GM18517 (cell line): ENCODE measurements around the gene LRRC37B.
"Not testable (repeated sequence)": the region's sequence is repeated elsewhere in the genome, so short reads cannot be mapped to it uniquely, and the experiment has no call there.

Experiments
- ATAC-seq: cut with Tn5 transposase; IDR thresholded peaks from one replicate; pipeline ENCODE4 v1.9.1; 2021; ENCODE audit warnings: mild to moderate bottlenecking, moderate library complexity; ENCODE audit not compliant: unreplicated experiment

Gene LRRC37B

GRCh38 chr17:32006957-32007462 is at the start of gene LRRC37B:
Gene LRRC37B, plus strand, starts transcription at chr17:32007383. Its CDS starts 14,010 bp downstream, at chr17:32021393.
- no peak for ATAC-seq

DNA sequence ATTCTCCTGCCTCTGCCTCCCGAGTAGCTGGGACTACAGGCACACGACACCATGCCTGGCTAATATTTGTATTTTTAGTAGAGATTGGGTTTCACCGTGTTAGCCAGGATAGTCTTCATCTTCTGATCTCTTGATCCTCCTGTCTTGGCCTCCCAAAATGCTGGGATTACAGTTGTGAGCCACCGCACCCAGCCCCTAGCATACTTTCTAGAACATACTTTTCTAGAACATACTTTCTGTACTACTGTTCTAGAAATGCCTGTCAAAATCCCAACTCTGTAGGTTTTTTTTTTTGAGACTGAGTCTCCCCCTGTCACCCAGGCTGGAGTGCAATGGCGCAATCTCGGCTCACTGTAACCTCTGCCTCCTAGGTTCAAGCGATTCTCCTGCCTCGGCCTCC is 43.1 kb upstream of the LRRC37B start:
- not testable (repeated sequence) for ATAC-seq

DNA sequence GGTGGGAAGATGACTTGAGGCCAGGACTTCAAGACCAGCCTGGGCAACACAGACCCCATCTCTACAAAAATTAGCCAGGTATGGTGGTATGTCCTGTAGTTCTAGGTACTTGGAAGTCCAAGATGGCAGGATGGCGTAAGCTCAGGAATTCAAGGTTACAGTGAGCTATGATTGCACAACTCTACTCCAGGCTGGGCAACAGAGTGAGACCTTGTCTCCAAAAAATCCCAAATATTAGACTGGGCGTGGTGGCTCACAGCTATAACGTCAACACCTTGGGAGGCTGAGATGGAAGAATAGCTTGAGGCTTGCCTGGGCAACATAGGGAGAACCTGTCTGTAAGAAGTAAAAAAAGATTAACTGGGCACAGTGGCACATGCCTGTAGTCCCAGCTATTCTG is 39.5 kb upstream of the LRRC37B start:
- no peak for ATAC-seq

DNA sequence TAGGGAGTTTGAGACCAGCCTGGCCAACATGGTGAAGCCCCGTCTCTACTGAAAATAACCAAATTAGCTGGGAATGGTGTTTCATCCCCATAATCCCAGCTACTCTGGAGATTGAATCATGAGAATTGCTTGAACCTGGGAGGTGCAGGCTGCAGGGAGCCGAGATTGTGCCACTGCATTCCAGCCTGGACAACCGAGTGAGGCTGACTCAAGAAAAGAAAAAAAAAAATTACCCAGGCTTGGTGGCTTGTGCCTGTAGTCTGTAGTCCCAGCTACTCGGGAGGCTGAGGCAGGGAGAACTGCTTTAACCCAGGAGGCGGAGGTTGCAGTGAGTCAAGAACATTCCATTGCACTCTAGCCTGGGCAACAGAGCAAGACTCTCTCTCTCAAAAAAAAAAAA is 36.8 kb upstream of the LRRC37B start:
- not testable (repeated sequence) for ATAC-seq

GRCh38 chr17:31974269-31975071 is 32.7 kb upstream of the LRRC37B start:
- not testable (repeated sequence) for ATAC-seq

- ATAC-seq = not testable (repeated sequence)
Observed at GRCh38 chr17:31975391-31975790, 31.8 kb upstream of the LRRC37B start.

DNA sequence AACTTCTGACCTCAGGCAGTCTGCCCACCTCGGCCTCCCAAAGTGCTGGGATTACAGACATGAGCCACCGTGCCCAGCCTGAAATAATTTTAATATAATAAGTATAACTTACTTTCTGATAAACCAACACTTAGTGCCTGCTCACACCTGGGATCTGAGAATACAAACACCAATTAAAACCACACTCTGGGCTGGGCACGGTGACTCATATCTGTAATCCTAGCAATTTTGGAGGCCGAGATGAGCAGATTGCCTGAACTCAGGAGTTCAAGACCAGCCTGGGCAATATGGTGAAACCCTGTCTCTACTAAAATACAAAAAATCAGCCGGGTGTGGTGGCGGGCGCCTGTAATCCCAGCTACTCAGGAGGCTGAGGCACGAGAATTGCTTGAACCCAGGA is 15.4 kb upstream of the LRRC37B start:
- not testable (repeated sequence) for ATAC-seq

GRCh38 chr17:31997005-31997404 is 10.2 kb upstream of the LRRC37B start:
- no peak for ATAC-seq

DNA sequence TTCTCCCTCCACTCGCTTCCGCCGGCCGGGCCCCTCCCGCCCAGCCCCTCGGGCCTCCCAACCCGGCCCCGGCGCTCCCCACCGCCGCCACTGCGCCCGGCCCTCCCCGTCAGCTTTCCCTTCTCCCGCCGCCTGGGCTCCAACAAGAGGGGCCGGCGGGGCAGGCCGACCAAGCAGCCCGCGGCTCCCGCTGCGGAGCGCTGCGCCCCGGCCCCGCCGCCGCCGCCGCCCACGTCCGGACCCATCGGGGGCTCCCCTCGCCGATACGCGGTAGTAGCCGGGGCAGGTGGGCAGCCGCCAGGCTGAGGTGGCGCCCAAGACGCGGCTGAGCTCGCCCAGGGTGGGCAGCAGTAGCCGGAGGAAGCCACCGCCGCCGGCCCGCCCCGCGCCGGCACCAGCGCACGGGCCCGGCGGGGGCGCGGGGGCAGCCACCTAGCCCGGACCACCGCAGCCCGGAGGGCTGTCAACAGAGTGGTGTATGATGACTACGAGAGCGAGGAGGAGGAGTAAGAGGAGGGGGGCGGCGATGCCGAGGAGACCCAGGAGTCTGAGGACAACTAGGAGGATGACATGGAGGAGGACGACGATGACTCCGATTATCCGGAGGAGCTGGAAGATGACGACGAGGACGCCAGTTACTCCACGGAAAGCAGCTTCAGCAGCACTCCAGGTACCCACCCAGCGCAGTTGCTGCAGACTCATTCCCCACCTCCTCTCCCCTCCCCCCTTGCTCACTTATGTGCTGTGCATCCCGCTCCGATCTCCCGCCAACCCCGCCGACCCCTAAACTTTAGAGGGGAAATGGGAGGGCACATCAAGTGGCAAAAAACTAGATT is 498 bp downstream of the LRRC37B start:
- ATAC-seq = no peak

- no peak for ATAC-seq
Observed at GRCh38 chr17:32009262-32009542, 2.0 kb downstream of the LRRC37B start.

DNA sequence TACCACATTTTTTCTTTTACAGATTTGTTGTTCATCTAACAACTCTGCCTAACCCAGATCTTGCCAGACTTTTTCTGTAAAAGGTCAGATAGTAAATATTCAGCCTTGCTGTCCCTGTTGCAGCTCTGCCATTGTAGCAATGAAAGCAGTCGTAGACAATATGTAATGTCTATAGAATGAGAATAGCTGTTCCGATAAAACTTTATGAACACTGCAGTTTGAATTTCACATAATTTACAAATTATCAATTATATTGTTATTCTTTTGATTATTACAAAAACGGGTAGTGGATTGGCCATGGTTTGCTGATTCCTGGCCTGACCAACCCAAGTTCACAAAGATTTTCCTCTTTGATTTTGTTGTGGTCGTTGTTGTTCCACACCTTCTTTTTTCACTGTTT is 2.9 kb downstream of the LRRC37B start:
- ATAC-seq = no peak

- no peak for ATAC-seq
Observed at GRCh38 chr17:32015245-32016013, 8.2 kb downstream of the LRRC37B start.

DNA sequence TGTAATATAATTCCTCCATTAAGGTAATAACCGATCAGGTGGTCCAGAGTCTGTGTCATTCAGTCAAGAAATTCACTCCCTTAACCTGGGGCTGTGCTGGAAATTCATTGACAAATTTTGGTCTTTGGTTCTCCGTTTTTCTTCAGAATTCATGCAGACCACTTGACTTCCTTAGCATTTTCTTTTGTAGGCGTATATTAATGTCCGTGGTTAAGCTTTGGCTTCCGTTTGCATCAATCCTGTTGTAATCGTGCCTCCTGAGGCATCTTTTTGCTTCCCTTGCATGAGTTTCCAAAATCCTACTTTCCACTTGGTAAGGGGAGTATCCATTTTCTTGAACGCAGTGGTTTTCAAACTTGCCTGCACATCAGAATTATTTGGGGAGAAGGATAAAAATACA is 9.0 kb downstream of the LRRC37B start:
- ATAC-seq = no peak

DNA sequence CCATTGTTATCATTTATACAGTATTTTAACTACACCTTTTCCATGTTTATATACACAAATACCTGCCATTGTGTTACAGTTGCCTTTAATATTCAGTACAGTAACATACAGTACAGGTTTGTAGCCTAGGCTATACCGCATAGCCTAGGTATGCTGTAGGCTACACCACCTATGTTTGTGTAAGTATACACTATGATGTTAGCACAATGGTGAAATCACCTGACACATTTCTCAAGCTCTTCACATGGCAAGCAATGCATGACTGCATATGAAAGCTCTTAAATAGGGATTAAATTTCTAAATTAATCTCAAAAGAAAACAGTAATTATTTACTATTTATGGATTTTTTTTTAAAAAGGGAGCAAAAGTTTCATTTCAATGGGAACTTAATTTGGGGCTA is 12.0 kb downstream of the LRRC37B start:
- ATAC-seq = no peak

- ATAC-seq = no peak
Observed at GRCh38 chr17:32020943-32021614, 13.9 kb downstream of the LRRC37B start.

DNA sequence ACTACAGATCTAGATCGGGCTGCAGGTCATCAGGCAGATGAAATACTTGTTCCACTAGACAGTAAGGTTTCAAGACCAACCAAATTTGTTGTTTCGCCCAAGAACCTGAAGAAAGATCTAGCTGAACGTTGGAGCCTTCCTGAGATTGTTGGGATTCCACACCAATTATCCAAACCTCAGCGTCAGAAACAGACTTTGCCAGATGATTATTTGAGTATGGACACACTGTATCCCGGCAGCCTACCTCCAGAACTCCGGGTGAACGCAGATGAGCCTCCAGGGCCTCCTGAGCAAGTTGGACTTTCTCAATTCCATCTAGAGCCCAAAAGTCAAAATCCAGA is 14.4 kb downstream of the LRRC37B start:
- no peak for ATAC-seq

DNA sequence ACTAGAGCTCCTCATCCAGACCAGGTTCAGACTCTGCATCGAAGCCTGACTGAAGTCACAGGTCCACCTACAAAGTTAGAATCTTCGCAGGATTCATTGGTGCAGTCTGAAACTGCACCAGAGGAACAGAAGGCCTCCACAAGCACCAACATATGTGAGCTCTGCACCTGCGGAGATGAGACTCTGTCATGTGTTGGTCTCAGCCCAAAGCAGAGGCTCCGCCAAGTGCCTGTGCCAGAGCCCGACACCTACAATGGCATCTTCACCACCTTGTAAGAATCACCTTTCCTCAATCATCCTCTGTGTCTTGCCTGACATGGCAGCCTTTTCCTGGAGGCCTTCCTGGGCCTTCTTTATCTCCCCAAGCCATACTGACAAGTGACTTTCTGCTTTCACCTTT is 15.4 kb downstream of the LRRC37B start:
- not testable (repeated sequence) for ATAC-seq

DNA sequence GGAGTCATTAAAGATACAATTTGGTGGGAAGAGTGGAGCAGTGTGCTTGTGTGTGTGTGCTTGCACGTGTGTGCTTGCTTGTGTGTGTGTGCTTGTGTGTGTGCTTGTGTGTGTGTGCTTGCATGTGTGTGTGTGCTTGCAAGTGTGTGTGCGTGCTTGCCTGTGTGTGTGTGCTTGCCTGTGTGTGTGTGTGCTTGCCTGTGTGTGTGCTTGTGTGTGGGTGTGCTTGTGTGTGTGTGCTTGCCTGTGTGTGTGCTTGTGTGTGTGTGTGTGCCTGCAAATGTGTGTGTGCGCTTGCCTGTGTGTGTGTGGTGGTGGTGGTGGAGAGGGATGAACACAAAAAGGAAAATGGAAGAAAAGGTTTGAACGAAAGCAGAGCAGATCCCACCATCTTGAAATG is 20.1 kb downstream of the LRRC37B start:
- ATAC-seq = not testable (repeated sequence)

GRCh38 chr17:32033223-32033622 is 26.0 kb downstream of the LRRC37B start:
- no peak for ATAC-seq

GRCh38 chr17:32033812-32034211 is 26.6 kb downstream of the LRRC37B start:
- not testable (repeated sequence) for ATAC-seq

DNA sequence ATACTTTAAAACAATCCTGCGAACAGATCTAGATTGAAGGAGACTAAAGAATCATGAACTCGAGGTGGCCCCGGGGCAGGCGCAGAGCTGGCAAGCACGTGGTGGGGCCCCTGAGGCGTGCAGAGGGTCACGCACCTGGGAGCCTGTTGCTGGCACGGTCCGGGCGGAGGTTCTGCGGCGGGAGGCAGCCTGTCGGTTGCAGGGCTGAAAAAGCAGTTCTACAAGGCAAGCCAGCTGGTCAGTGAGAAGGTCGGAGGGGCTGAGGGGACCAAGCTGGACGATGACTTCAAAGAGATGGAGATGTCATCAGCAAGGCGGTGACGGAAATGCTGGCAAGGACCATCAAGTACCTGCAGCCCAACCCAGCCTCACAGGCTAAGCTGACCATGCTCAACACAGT is 33.1 kb downstream of the LRRC37B start:
- not testable (repeated sequence) for ATAC-seq
